Parathyroid adenoma (tissue), 2 donors: ENCODE measurements around the gene KRT10.

Experiments used
- H2AFZ ChIP-seq: fragments of 300-600 bp; sonication (generic); one replicate; pipeline ENCODE4 v1.7.0; 2017; ENCODE audit warnings: antibody characterized with exemption, mild to moderate bottlenecking
- H3K27ac ChIP-seq: fragments of 300-600 bp; sonication (generic); one replicate; pipeline ENCODE4 v1.7.0; 2017
- H3K27me3 ChIP-seq: fragments of 300-600 bp; sonication (generic); one replicate; pipeline ENCODE4 v1.7.0; 2017; ENCODE audit warnings: low read length; ENCODE audit not compliant: control insufficient read depth, insufficient read depth
- H3K36me3 ChIP-seq: fragments of 300-600 bp; sonication (generic); one replicate; pipeline ENCODE4 v1.7.0; 2017; ENCODE audit warnings: low read length; ENCODE audit not compliant: control insufficient read depth, insufficient read depth
- H3K4me1 ChIP-seq: fragments of 300-600 bp; sonication (generic); one replicate; pipeline ENCODE4 v1.7.0; 2017; ENCODE audit warnings: control low read depth
- H3K4me2 ChIP-seq: fragments of 300-600 bp; sonication (generic); one replicate; pipeline ENCODE4 v1.7.0; 2017; ENCODE audit warnings: low read length
- H3K4me3 ChIP-seq: fragments of 300-600 bp; sonication (generic); one replicate; pipeline ENCODE4 v1.7.0; 2017; ENCODE audit warnings: low read depth, low read length
- H3K79me2 ChIP-seq: fragments of 300-600 bp; sonication (generic); one replicate; pipeline ENCODE4 v1.7.0; 2017; ENCODE audit warnings: control low read depth
- H3K9ac ChIP-seq: fragments of 300-600 bp; sonication (generic); one replicate; pipeline ENCODE4 v1.7.0; 2017; ENCODE audit warnings: mild to moderate bottlenecking
- H3K9me3 ChIP-seq: fragments of 300-600 bp; sonication (generic); one replicate; pipeline ENCODE4 v1.7.0; 2017; ENCODE audit warnings: low read length; ENCODE audit not compliant: control insufficient read depth
- CTCF ChIP-seq: fragments of 300-600 bp; sonication (generic); IDR thresholded peaks from one replicate; pipeline ENCODE4 v1.7.0; 2017; ENCODE audit warnings: antibody characterized with exemption, mild to moderate bottlenecking
- donor health status: primary hyperparathyroidism.

Gene KRT10

GRCh38 chr17:40839194-40839593 lies 16.8 kb upstream of the KRT10 start:
- Histone ChIP-seq H3K4me2 (no peak overlapping the region), H3K27ac (no peak overlapping the region), H2AFZ (no peak overlapping the region), H3K9me3 (no peaks in the 10 kb centered on the region), H3K4me3 (no peak overlapping the region), H3K36me3 (no peaks in the 10 kb centered on the region), H3K27me3 (no peaks in the 10 kb centered on the region), H3K4me1 (no peaks in the 10 kb centered on the region), H3K79me2 (no peaks in the 10 kb centered on the region), H3K9ac (no peak overlapping the region)
- TF ChIP-seq CTCF = no peak

- Histone ChIP-seq H3K9ac (no peak overlapping the region), H3K4me3 (no peak overlapping the region), H3K27me3 (no peaks in the 10 kb centered on the region), H3K36me3 (no peaks in the 10 kb centered on the region), H2AFZ (no peak overlapping the region), H3K79me2 (no peaks in the 10 kb centered on the region), H3K4me1 (no peaks in the 10 kb centered on the region), H3K27ac (no peak overlapping the region), H3K9me3 (no peaks in the 10 kb centered on the region), H3K4me2 (no peak overlapping the region)
- no peak for TF ChIP-seq CTCF
Observed at GRCh38 chr17:40836020-40836419, 13.6 kb upstream of the KRT10 start.

GRCh38 chr17:40833882-40834281 lies 11.5 kb upstream of the KRT10 start:
- Histone ChIP-seq H3K79me2 (no peaks in the 10 kb centered on the region), H3K9me3 (no peaks in the 10 kb centered on the region), H3K27me3 (no peaks in the 10 kb centered on the region), H3K4me3 (no peak overlapping the region), H2AFZ (no peak overlapping the region), H3K27ac (no peak overlapping the region), H3K36me3 (no peaks in the 10 kb centered on the region), H3K9ac (no peak overlapping the region), H3K4me1 (no peaks in the 10 kb centered on the region), H3K4me2 (no peak overlapping the region)
- no peak for TF ChIP-seq CTCF

DNA sequence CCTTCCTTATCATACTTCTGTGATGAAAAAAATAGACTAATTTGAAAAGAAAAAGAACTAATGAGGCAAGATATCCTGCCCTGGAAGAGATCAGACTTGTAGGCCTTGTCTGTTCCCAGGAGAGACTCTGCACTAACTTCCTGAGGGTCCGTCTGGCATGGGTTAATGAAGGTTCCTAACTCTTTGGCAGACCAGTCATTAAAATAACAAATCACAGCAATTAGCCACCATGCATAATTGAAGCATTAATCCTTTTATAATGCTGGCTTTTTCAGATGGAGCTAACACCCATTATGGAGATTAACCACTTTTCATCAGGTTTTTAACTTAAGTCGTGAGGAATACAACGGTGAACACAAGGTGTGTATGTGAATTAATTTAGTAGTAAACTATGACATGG lies 10.4 kb upstream of the KRT10 start:
- Histone ChIP-seq H3K27ac (no peak overlapping the region), H3K4me1 (no peaks in the 10 kb centered on the region)
- TF ChIP-seq CTCF = no peak

GRCh38 chr17:40830085-40830776 lies 7.8 kb upstream of the KRT10 start:
- no peaks in the 10 kb centered on the region for H3K4me1 ChIP-seq
- no peak overlapping the region for H3K27ac ChIP-seq
- no peaks in the 10 kb centered on the region for H3K9me3 ChIP-seq
- no peak overlapping the region for H3K4me3 ChIP-seq
- no peak overlapping the region for H3K9ac ChIP-seq
- TF ChIP-seq CTCF = no peak
- H2AFZ ChIP-seq = no peak overlapping the region
- peaks cover 3% of the 10 kb centered on the region for H3K79me2 ChIP-seq
- no peaks in the 10 kb centered on the region for H3K27me3 ChIP-seq
- H3K36me3 ChIP-seq = no peaks in the 10 kb centered on the region
- H3K4me2 ChIP-seq = no peak overlapping the region

More for the DNA sequence above, 10.4 kb upstream of the KRT10 start:
- Histone ChIP-seq H3K9ac (no peak overlapping the region), H3K4me3 (no peak overlapping the region), H3K4me2 (no peak overlapping the region), H3K27me3 (no peaks in the 10 kb centered on the region), H3K36me3 (no peaks in the 10 kb centered on the region), H2AFZ (no peak overlapping the region), H3K79me2 (no peaks in the 10 kb centered on the region), H3K9me3 (no peaks in the 10 kb centered on the region)
